ENCODE data around the gene UPB1. TPM values are rescaled to one million over a fixed set of nuclear protein-coding genes. Genes with fewer than 3 reads are reported as not detected.
"Not testable (repeated sequence)": the region's sequence is repeated elsewhere in the genome, so short reads cannot be mapped to it uniquely, and the experiment has no call there.

UPB1 gene
- total RNA-seq, 1 experiment from 2014 or later: 0.19 TPM

GRCh38 chr22:24550028-24550901, 55.1 kb downstream of the UPB1 start:
- no peak for DNase-seq
- peaks cover 36% of the 10 kb centered on the region for H3K4me1 ChIP-seq (ENCODE audit: low read length)
- H3K27me3 ChIP-seq (ENCODE audit: low read length): no peaks in the 10 kb centered on the region
- H3K36me3 ChIP-seq (ENCODE audit: insufficient read depth, low read length): peaks cover 12% of the 10 kb centered on the region; the same call in 1 of the 2 replicates
- H3K9ac ChIP-seq (ENCODE audit: low read length): no peak overlapping the region
- H3K79me2 ChIP-seq (ENCODE audit: low read length): peaks cover 62% of the 10 kb centered on the region
- H3K9me3 ChIP-seq (ENCODE audit: low read length): no peaks in the 10 kb centered on the region
- H3K9me2 ChIP-seq (replicated peaks; ENCODE audit: insufficient read depth, low read length): no peaks in the 10 kb centered on the region
- peak overlapping the region; percentile 89 for H3K27ac ChIP-seq (ENCODE audit: low read length)
- no peak overlapping the region for H3K4me2 ChIP-seq (ENCODE audit: low read depth, low read length, poor library complexity, severe bottlenecking)
- no peak overlapping the region for H2AFZ ChIP-seq (ENCODE audit: low read length)
- H4K20me1 ChIP-seq (ENCODE audit: insufficient read depth, low read depth, low read length): peaks cover 26% of the 10 kb centered on the region; the same call in 1 of the 2 replicates
- no peak overlapping the region for H3K4me3 ChIP-seq (ENCODE audit: low read length)

- no peak for DNase-seq
- Histone ChIP-seq H3K27me3 (ENCODE audit: low read length) (no peaks in the 10 kb centered on the region), H3K79me2 (ENCODE audit: low read length) (peaks cover 64% of the 10 kb centered on the region), H2AFZ (ENCODE audit: low read length) (no peak overlapping the region), H3K9ac (ENCODE audit: low read length) (no peak overlapping the region), H3K4me2 (ENCODE audit: low read depth, low read length, poor library complexity, severe bottlenecking) (no peak overlapping the region), H3K4me3 (ENCODE audit: low read length) (no peak overlapping the region), H3K9me2 (replicated peaks; ENCODE audit: insufficient read depth, low read length) (no peaks in the 10 kb centered on the region), H3K4me1 (ENCODE audit: low read length) (peaks cover 36% of the 10 kb centered on the region), H3K27ac (ENCODE audit: low read length) (peak overlapping the region; percentile 89), H3K9me3 (ENCODE audit: low read length) (no peaks in the 10 kb centered on the region), H3K36me3 (ENCODE audit: insufficient read depth, low read length) (peaks cover 12% of the 10 kb centered on the region; the same call in 1 of the 2 replicates), H4K20me1 (ENCODE audit: insufficient read depth, low read depth, low read length) (peaks cover 26% of the 10 kb centered on the region; the same call in 1 of the 2 replicates)
Measured at GRCh38 chr22:24550902-24551435, 55.8 kb downstream of the UPB1 start.

DNA sequence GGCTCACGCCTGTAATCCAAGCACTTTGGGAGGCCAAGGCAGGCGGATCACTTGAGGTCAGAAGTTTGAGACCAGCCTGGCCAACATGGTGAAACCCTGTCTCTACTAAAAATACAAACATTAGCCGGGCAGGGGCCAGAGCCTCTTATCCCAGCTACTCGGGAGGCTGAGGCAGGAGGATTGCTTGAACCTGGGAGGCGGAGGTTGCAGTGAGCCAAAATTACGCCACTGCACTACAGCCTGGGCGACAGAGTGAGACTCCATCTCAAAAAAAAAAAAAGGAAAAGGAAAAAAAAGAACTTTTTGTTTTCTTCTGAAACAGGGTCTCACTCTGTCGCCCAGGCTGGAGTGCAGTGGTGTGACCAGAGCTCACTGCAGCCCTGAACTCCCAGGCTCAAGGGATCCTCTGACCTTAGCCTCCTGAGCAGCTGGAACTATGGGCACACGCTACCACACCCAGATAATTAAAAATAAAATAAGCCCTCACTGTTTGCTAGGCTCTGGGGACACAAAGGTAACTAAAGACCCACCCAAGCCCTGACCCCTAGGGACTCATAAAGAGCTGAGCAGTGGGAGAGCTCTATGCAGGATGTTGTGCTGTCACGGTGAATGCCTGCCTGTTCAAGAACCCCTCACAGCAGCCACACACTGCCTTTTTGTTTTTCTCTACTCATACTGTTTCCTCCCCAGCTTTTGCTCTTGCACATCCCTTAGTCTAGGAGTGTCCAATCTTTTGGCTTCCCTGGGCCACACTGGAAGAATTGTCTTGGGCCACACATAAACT, 57.6 kb downstream of the UPB1 start:
- Histone ChIP-seq H3K36me3 (ENCODE audit: insufficient read depth, low read length) (peaks cover 22% of the 10 kb centered on the region; the same call in 1 of the 2 replicates), H3K9ac (ENCODE audit: low read length) (peak overlapping the region; percentile 97), H3K79me2 (ENCODE audit: low read length) (peaks cover 81% of the 10 kb centered on the region), H3K4me1 (ENCODE audit: low read length) (peaks cover 47% of the 10 kb centered on the region), H3K4me2 (ENCODE audit: low read depth, low read length, poor library complexity, severe bottlenecking) (peak overlapping the region; percentile 87), H4K20me1 (ENCODE audit: insufficient read depth, low read depth, low read length) (peaks cover 31% of the 10 kb centered on the region), H3K27ac (ENCODE audit: low read length) (peak overlapping the region; percentile 89), H3K4me3 (ENCODE audit: low read length) (peak overlapping the region; percentile 92)
- DNase-seq: peak; percentile 88
- H3K9me3 ChIP-seq (ENCODE audit: low read length); H3K9me2 ChIP-seq (replicated peaks; ENCODE audit: insufficient read depth, low read length); H2AFZ ChIP-seq (ENCODE audit: low read length); H3K27me3 ChIP-seq (ENCODE audit: low read length): not testable (repeated sequence)

DNA sequence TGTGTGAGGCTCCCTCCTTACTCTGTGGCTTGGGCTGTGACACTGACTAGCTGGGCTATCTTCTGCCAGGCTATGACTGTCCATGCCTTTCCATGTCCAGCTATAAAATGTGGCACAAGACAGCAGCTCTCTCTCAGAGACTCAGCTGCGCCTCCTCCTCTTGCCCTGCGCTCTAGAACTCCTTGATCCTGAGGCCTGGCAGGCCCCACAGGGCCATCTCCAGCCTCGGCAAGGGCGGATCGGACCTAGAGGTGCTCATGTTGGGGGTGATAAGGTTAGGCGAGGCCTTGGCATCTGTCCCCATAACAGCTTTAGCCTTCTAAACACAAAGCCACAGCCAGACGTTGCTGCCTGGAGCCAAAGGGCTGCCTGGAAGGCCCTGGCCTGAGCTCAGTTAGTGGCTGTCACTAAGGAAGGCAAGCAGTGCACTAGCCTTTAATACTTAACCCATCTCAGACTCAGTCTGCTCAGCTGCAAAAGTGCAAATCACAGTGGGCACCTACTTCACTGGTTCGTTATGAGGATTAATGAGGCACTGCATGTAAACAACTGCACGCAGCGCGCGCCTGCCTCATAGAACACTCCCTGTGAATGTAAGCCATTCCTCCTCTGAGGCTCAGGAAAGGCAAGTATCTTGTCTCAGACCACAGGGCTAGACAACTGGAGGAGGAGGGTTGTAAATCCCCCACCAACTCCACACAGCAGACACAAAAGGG, 58.6 kb downstream of the UPB1 start:
- H2AFZ ChIP-seq (ENCODE audit: low read length): no peak overlapping the region
- H3K4me3 ChIP-seq (ENCODE audit: low read length): peak overlapping the region; percentile 92
- H3K27ac ChIP-seq (ENCODE audit: low read length): peak overlapping the region; percentile 89
- H3K9me3 ChIP-seq (ENCODE audit: low read length): no peaks in the 10 kb centered on the region
- DNase-seq: peak; percentile 61
- H3K79me2 ChIP-seq (ENCODE audit: low read length): peaks cover 90% of the 10 kb centered on the region
- no peaks in the 10 kb centered on the region for H3K9me2 ChIP-seq (replicated peaks; ENCODE audit: insufficient read depth, low read length)
- peak overlapping the region; percentile 97 for H3K9ac ChIP-seq (ENCODE audit: low read length)
- peaks cover 58% of the 10 kb centered on the region for H3K4me1 ChIP-seq (ENCODE audit: low read length)
- no peaks in the 10 kb centered on the region for H3K27me3 ChIP-seq (ENCODE audit: low read length)
- H3K36me3 ChIP-seq (ENCODE audit: insufficient read depth, low read length): peaks cover 33% of the 10 kb centered on the region; the same call in 1 of the 2 replicates
- peak overlapping the region; percentile 87 for H3K4me2 ChIP-seq (ENCODE audit: low read depth, low read length, poor library complexity, severe bottlenecking)
- H4K20me1 ChIP-seq (ENCODE audit: insufficient read depth, low read depth, low read length): peaks cover 33% of the 10 kb centered on the region

GRCh38 chr22:24554313-24555164, 59.4 kb downstream of the UPB1 start, which contains the start of gene GUCD1:
TSS of gene GUCD1 (minus strand) at chr22:24555138. CDS start at chr22:24554991, 147 bp downstream.
- Histone ChIP-seq H4K20me1 (ENCODE audit: insufficient read depth, low read depth, low read length) (peaks cover 37% of the 10 kb centered on the region), H3K79me2 (ENCODE audit: low read length) (peaks cover 90% of the 10 kb centered on the region), H3K4me3 (ENCODE audit: low read length) (peak within 1 kb of the TSS; percentile 92), H3K27ac (ENCODE audit: low read length) (peak within 1 kb of the TSS; percentile 89), H3K4me1 (ENCODE audit: low read length) (peaks cover 63% of the 10 kb centered on the region), H3K36me3 (ENCODE audit: insufficient read depth, low read length) (peaks cover 35% of the 10 kb centered on the region; the same call in 1 of the 2 replicates), H3K9me3 (ENCODE audit: low read length) (no peaks in the 10 kb centered on the region), H3K27me3 (ENCODE audit: low read length) (no peaks in the 10 kb centered on the region), H2AFZ (ENCODE audit: low read length) (peak within 1 kb of the TSS; percentile 56), H3K9me2 (replicated peaks; ENCODE audit: insufficient read depth, low read length) (no peaks in the 10 kb centered on the region), H3K9ac (ENCODE audit: low read length) (peak within 1 kb of the TSS; percentile 97), H3K4me2 (ENCODE audit: low read depth, low read length, poor library complexity, severe bottlenecking) (peak within 1 kb of the TSS; percentile 95)
- peak; percentile 75 for DNase-seq

GRCh38 chr22:24555165-24556039, 60.3 kb downstream of the UPB1 start, which contains the start of gene SNRPD3:
TSS of gene SNRPD3 (plus strand) at chr22:24555999. CDS start at chr22:24557675, 1,676 bp downstream.
- H3K4me3 ChIP-seq (ENCODE audit: low read length): peak within 1 kb of the TSS; percentile 92
- H2AFZ ChIP-seq (ENCODE audit: low read length): peak within 1 kb of the TSS; percentile 56
- peaks cover 63% of the 10 kb centered on the region for H3K4me1 ChIP-seq (ENCODE audit: low read length)
- H3K27ac ChIP-seq (ENCODE audit: low read length): peak within 1 kb of the TSS; percentile 89
- peak; percentile 100 for DNase-seq
- H3K9me3 ChIP-seq (ENCODE audit: low read length): no peaks in the 10 kb centered on the region
- peaks cover 85% of the 10 kb centered on the region for H3K79me2 ChIP-seq (ENCODE audit: low read length)
- peak within 1 kb of the TSS; percentile 97 for H3K9ac ChIP-seq (ENCODE audit: low read length)
- H4K20me1 ChIP-seq (ENCODE audit: insufficient read depth, low read depth, low read length): peaks cover 32% of the 10 kb centered on the region
- H3K27me3 ChIP-seq (ENCODE audit: low read length): no peaks in the 10 kb centered on the region
- H3K9me2 ChIP-seq (replicated peaks; ENCODE audit: insufficient read depth, low read length): no peaks in the 10 kb centered on the region
- H3K36me3 ChIP-seq (ENCODE audit: insufficient read depth, low read length): peaks cover 38% of the 10 kb centered on the region; the same call in 1 of the 2 replicates
- H3K4me2 ChIP-seq (ENCODE audit: low read depth, low read length, poor library complexity, severe bottlenecking): peak within 1 kb of the TSS; percentile 95
